Thyroid gland (tissue), 4 donors: ENCODE measurements around the gene NFYC.

ENCODE experiments used
- POLR2A ChIP-seq, 2 donors: fragments of 450-650 bp; IDR thresholded peaks; one replicate each; pipeline ENCODE4 v1.6.1; 2017; ENCODE audit warnings: antibody characterized with exemption in 2 of 2, mild to moderate bottlenecking in 2 of 2, moderate library complexity in 1 of 2
- TF ChIP-seq, protein P1 (sequence below), 6 experiments: fragments of 200-600 bp in 3 of 6; fragments of 450-650 bp in 3 of 6; sonication (generic) in 3 of 6; IDR thresholded peaks; one replicate each; pipeline ENCODE4 v1.5.1; 2016 to 2019; ENCODE audit warnings: antibody characterized with exemption in 6 of 6, mild to moderate bottlenecking in 2 of 6, inconsistent platforms in 1 of 6, moderate library complexity in 1 of 6

DNA sequence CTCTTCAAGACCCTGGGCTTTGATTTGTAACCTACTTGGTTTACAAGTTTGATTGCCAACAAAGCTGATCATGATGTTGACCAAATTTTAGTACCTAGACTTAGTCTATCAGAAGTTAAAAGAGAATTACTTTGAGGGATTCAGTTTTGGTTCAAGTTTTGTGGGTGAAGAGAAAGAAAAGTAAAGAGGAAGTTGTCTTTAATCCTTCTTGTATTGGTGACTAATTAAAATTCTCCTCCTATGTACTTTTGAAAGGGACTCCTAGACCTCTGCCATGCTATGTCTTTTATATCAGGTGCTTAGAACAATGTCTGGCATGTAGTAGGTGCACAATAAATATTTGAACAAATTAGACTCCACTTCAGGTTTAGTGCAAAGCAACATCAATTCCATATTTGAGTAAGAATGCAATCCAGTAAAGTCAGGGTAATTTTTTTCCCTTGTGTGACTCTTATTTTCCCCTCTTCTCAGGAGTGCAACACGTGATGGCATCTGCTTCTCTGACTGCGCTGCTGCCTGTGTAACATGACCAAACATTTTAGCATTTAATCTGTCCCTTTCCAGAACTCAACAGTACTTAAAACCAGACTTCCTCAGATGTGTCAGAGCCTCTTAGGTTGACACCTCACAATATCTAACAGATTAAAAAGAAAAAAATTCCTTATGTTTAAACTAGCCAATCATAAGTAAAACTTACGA lies 51.0 kb downstream of the NFYC start:
- no peak for TF ChIP-seq POLR2A (IDR thresholded peaks at IDR 0.05)
- TF ChIP-seq, protein P1, sequence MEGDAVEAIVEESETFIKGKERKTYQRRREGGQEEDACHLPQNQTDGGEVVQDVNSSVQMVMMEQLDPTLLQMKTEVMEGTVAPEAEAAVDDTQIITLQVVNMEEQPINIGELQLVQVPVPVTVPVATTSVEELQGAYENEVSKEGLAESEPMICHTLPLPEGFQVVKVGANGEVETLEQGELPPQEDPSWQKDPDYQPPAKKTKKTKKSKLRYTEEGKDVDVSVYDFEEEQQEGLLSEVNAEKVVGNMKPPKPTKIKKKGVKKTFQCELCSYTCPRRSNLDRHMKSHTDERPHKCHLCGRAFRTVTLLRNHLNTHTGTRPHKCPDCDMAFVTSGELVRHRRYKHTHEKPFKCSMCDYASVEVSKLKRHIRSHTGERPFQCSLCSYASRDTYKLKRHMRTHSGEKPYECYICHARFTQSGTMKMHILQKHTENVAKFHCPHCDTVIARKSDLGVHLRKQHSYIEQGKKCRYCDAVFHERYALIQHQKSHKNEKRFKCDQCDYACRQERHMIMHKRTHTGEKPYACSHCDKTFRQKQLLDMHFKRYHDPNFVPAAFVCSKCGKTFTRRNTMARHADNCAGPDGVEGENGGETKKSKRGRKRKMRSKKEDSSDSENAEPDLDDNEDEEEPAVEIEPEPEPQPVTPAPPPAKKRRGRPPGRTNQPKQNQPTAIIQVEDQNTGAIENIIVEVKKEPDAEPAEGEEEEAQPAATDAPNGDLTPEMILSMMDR (IDR thresholded peaks at IDR 0.05), result no peak
